Fibroblast of lung (primary cell): ENCODE data around the gene NAA30. TPM values are rescaled to one million over a fixed set of nuclear protein-coding genes. Genes with fewer than 3 reads are reported as not detected.
"Not testable (repeated sequence)": the region's sequence is repeated elsewhere in the genome, so short reads cannot be mapped to it uniquely, and the experiment has no call there.

Source experiments
- DNase-seq, 2 donors: peaks; one replicate each; pipeline versions ENCODE4 v3.0.0 to v3.0.0-alpha.2; 2010; ENCODE audit warnings: low read depth in 2 of 2
- H2AFZ ChIP-seq: 2 replicates; pipeline ENCODE4 v1.5.1; 2012; ENCODE audit warnings: low read length, control low read depth, inconsistent platforms
- H3K27ac ChIP-seq: 2 replicates; pipeline ENCODE4 v1.5.1; 2011; ENCODE audit warnings: low read length, control low read depth; ENCODE audit not compliant: insufficient read depth
- H3K27me3 ChIP-seq: 2 replicates; pipeline ENCODE4 v1.5.1; 2011; ENCODE audit warnings: mild to moderate bottlenecking, low read length; ENCODE audit not compliant: control insufficient read depth, insufficient read depth
- H3K36me3 ChIP-seq: 2 replicates; pipeline ENCODE4 v1.5.1; 2011; ENCODE audit warnings: low read length; ENCODE audit not compliant: control insufficient read depth, insufficient read depth
- H3K4me1 ChIP-seq: 2 replicates; pipeline ENCODE4 v1.5.1; 2011; ENCODE audit warnings: low read length; ENCODE audit not compliant: control insufficient read depth, insufficient read depth; ENCODE audit errors: extremely low read depth
- H3K4me2 ChIP-seq: 2 replicates; pipeline ENCODE4 v1.5.1; 2011; ENCODE audit warnings: low read length, control low read depth; ENCODE audit not compliant: insufficient read depth; ENCODE audit errors: extremely low read depth
- H3K4me3 ChIP-seq, 4 experiments: fragments of 200-600 bp in 1 of 4; sonication (generic) in 1 of 4; replicated peaks in 1 of 4; 2 replicates each; pipeline ENCODE4 v1.5.1; 2011 to 2016; ENCODE audit warnings: low read length in 4 of 4, low read depth in 3 of 4, mild to moderate bottlenecking in 3 of 4, control low read depth in 2 of 4, inconsistent platforms in 1 of 4, mixed read lengths in 1 of 4; ENCODE audit not compliant: insufficient read depth in 1 of 4; ENCODE audit errors: control extremely low read depth in 1 of 4
- H3K79me2 ChIP-seq: 2 replicates; pipeline ENCODE4 v1.5.1; 2012; ENCODE audit warnings: mild to moderate bottlenecking, low read length, inconsistent platforms; ENCODE audit not compliant: control insufficient read depth, insufficient read depth
- H3K9ac ChIP-seq: 2 replicates; pipeline ENCODE4 v1.5.1; 2011; ENCODE audit warnings: mild to moderate bottlenecking, low read length, control low read depth; ENCODE audit not compliant: insufficient read depth
- H3K9me3 ChIP-seq: 2 replicates; pipeline ENCODE4 v1.5.1; 2012; ENCODE audit warnings: low read depth, low read length; ENCODE audit not compliant: control insufficient read depth, insufficient read depth
- H4K20me1 ChIP-seq: 2 replicates; pipeline ENCODE4 v1.5.1; 2011; ENCODE audit warnings: low read length; ENCODE audit not compliant: control insufficient read depth, insufficient read depth; ENCODE audit errors: extremely low read depth
- CTCF ChIP-seq, 2 donors: IDR thresholded peaks in 1 of 2; conservative IDR thresholded peaks in 1 of 2; 1 replicate in 1 of 2; 2 replicates in 1 of 2; pipeline ENCODE4 v1.5.1; 2011 to 2012; ENCODE audit warnings: low read length in 2 of 2, control low read depth in 1 of 2, inconsistent platforms in 1 of 2, low read depth in 1 of 2, mild to moderate bottlenecking in 1 of 2
- EZH2 ChIP-seq: IDR thresholded peaks from 2 replicates; pipeline ENCODE4 v1.5.1; 2012; ENCODE audit warnings: low read length, control low read depth, mild to moderate bottlenecking; ENCODE audit errors: missing control alignments
- polyA minus RNA-seq: library from RNA; depleted of rRNA, polyadenylated mRNA; stranded (reverse); fragments of >200 nt; gene quantifications from 2 replicates; pipeline ENCODE4 v1.2.3, GENCODE V29; 2011; ENCODE audit warnings: low replicate concordance
- polyA plus RNA-seq, 2 donors: library from polyadenylated mRNA; depleted of rRNA in 1 of 2; stranded (reverse) in 1 of 2; unstranded in 1 of 2; fragments of >200 nt; gene quantifications; 2 replicates each; pipeline ENCODE4 v1.2.1, GENCODE V29; 2011 to 2012; ENCODE audit warnings: missing spikeins in 1 of 2
- total RNA-seq: library from RNA; depleted of rRNA; stranded (reverse); fragments of >200 nt; gene quantifications from 2 replicates; pipeline ENCODE4 v1.2.1, GENCODE V29; 2014

The NAA30 gene
- total RNA-seq, result 14.6 and 15.2 TPM in 2 replicates
- 12.1 and 13.8 TPM in 2 replicates for polyA plus RNA-seq
- 11.7 and 13.2 TPM in 2 replicates for polyA plus RNA-seq (2012)
- 1.2 and 4.9 TPM in 2 replicates for polyA minus RNA-seq

DNA sequence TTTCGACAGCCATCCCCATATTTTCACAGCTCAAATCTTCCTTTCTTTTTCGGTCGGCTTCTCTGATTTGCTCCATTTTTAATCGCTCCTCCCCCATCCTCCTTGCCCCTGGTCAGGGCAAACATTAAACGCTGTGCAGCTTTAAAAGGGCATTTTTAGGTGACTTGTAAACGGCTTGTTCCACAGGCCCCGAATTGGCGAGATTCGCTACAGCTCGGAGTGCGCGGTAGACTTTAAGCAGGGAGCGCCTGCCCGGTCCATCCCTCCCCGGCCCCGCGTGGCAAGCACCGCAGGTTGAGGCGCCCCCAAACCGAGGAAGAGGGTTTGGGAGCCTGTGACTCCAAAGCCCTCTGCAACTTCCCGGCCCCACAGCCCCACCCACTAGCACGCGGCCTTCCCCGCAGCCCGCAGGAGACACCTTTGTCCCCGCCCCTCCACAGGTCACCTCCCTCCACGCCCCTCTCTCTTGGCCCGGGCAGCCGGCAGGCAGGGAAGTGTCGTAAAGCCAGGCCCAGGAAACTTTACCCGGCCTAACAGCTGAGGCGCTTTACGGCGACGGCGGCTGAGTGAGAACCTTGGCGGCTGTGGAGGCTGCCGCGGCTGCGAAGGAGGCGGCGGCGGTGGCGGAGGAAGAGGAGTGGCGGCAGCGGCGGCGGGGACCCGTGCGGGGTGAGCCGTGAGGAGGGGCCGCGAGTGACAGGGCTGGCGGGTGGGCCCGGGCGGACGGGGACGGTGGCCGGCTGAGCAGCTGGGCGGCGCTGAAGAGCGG is at the start of gene NAA30:
TSS of gene NAA30 (plus strand) at position 550 of the 769 bp plus-strand sequence. CDS start 372 bp downstream, outside the sequence.
- Histone ChIP-seq H3K27me3 (no peaks in the 10 kb centered on the region), H2AFZ (peak within 1 kb of the TSS; percentile 94), H3K4me3 (peak within 1 kb of the TSS; percentile 77 to 94 (median 83)), H3K4me2 (peak within 1 kb of the TSS; percentile 96), H3K27ac (peak within 1 kb of the TSS; percentile 40), H3K4me1 (peaks cover 2% of the 10 kb centered on the region), H3K9me3 (no peaks in the 10 kb centered on the region), H3K9ac (peak within 1 kb of the TSS; percentile 89), H3K36me3 (no peaks in the 10 kb centered on the region), H4K20me1 (no peaks in the 10 kb centered on the region), H3K79me2 (peaks cover 39% of the 10 kb centered on the region)
- DNase-seq, result peak; percentile 94 to 96
- TF ChIP-seq CTCF (conservative IDR thresholded peaks at IDR 0.05 in 1 of 2, IDR thresholded peaks at IDR 0.05 in 1 of 2; ENCODE audit: low read depth in 1 of 2, low read length in 2 of 2), result no peak
- TF ChIP-seq EZH2, result no peak

- not testable (repeated sequence) for H4K20me1 ChIP-seq, H3K4me3 ChIP-seq, H3K27me3 ChIP-seq, H3K9me3 ChIP-seq, H3K79me2 ChIP-seq, DNase-seq, H3K4me1 ChIP-seq, H3K36me3 ChIP-seq, H2AFZ ChIP-seq, H3K27ac ChIP-seq, H3K4me2 ChIP-seq, H3K9ac ChIP-seq
Observed at GRCh38 chr14:57343545-57344297, 46.7 kb upstream of the NAA30 start.

DNA sequence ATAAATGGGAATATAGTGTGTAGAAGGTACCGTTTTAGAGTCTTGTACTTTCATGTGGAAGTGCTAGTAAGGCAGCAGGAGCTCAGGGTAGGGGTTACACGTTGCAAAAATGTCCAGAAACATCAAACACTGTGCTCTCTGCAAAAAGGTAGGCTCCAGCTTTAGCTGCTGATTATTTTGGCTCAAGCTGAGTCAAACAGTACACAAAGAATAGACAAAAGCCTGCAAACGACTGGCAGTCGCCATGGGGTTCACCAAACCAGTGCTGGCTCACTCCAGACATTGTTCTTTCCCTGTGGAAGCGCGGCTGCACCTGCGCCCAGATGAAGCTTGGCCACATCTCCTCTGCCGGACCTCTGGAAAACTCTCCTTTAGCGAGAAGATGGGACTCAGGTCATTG is 45.3 kb upstream of the NAA30 start:
- no peak for DNase-seq
- Histone ChIP-seq H3K27me3 (no peaks in the 10 kb centered on the region), H3K4me2 (no peak overlapping the region), H3K9ac (no peak overlapping the region), H3K36me3 (no peaks in the 10 kb centered on the region), H3K4me1 (peaks cover 3% of the 10 kb centered on the region), H3K9me3 (no peaks in the 10 kb centered on the region), H3K27ac (no peak overlapping the region), H4K20me1 (no peaks in the 10 kb centered on the region), H2AFZ (no peak overlapping the region), H3K4me3 (no peak overlapping the region), H3K79me2 (no peaks in the 10 kb centered on the region)
- TF ChIP-seq CTCF (conservative IDR thresholded peaks at IDR 0.05 in 1 of 2, IDR thresholded peaks at IDR 0.05 in 1 of 2; ENCODE audit: low read depth in 1 of 2, low read length in 2 of 2) (no peak), EZH2 (no peak)
